Measurements from ENCODE around the gene CTIF.

The CTIF gene

DNA sequence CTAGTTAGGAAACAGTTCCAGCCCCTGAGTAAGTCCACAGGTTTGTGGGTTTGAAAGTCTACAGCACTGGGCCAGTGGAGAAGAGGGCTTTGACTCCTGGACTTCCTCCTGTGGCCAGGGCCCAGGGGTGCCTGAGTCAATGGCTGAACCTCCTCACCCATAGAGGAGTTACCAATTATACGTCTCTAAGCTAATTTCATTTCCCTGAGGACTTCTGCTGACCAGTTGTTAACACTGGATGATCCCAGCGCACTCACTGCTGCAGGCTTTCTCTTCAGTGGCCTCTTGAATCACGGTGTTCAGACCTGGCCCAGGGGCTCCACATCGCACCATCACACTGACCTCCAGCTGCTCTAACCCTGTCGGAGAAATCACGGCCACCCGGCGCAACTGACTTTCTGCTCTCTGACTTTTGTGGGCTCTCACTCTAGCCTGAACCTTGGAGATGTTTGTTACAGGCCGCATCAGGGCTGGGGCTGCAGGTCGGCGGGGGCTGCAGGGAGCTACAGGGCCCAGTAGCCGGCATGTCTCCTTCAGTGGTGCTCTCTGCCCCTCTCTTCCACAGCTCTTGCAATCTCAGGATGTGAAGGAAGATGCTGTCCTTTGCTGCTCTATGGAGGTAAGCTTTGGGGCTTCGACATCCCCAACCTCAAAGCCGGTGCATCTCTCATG, 318.3 kb downstream of the CTIF start:
- no peak overlapping the region for H3K4me3 ChIP-seq (ENCODE audit: insufficient read depth, low read depth, low read length, poor library complexity, severe bottlenecking)
- no peaks in the 10 kb centered on the region for H3K27me3 ChIP-seq (replicated peaks; ENCODE audit: control insufficient read depth, insufficient read depth, low read length, poor library complexity, severe bottlenecking)
- H3K4me1 ChIP-seq (ENCODE audit: control insufficient read depth, insufficient read depth, low read length, poor library complexity, severe bottlenecking), result no peaks in the 10 kb centered on the region
- no peaks in the 10 kb centered on the region for H3K9me3 ChIP-seq (ENCODE audit: control insufficient read depth, low read length)
- H3K27ac ChIP-seq (ENCODE audit: insufficient read depth, low read length, poor library complexity, severe bottlenecking), result no peak overlapping the region
- no peaks in the 10 kb centered on the region for H3K36me3 ChIP-seq (ENCODE audit: control insufficient read depth, insufficient read depth, low read length)
- no peak for DNase-seq

DNA sequence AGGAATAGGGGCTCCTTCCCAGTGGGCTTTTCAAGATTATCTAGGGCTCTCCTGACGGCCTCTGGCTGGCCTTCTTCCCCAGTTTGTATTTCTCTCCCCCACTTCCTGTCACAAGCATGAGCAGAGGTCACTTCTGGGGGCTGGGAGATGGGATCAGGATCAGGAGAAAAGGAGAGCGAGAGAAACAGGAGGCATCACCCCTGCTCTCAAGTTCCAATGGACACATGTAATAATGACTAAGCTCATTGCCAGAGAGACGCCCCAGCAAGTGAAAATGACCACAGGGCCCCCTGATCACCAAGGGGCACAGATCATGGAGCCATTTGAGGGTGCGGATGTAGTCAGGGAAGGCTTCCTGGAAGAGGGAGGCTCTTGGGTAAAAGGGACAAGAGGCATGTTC, 319.8 kb downstream of the CTIF start:
- Histone ChIP-seq H3K9me3 (ENCODE audit: control insufficient read depth, low read length) (no peaks in the 10 kb centered on the region), H3K27ac (ENCODE audit: insufficient read depth, low read length, poor library complexity, severe bottlenecking) (no peak overlapping the region), H3K27me3 (replicated peaks; ENCODE audit: control insufficient read depth, insufficient read depth, low read length, poor library complexity, severe bottlenecking) (no peaks in the 10 kb centered on the region), H3K4me1 (ENCODE audit: control insufficient read depth, insufficient read depth, low read length, poor library complexity, severe bottlenecking) (no peaks in the 10 kb centered on the region), H3K36me3 (ENCODE audit: control insufficient read depth, insufficient read depth, low read length) (no peaks in the 10 kb centered on the region), H3K4me3 (ENCODE audit: insufficient read depth, low read depth, low read length, poor library complexity, severe bottlenecking) (no peak overlapping the region)
- no peak for DNase-seq

DNA sequence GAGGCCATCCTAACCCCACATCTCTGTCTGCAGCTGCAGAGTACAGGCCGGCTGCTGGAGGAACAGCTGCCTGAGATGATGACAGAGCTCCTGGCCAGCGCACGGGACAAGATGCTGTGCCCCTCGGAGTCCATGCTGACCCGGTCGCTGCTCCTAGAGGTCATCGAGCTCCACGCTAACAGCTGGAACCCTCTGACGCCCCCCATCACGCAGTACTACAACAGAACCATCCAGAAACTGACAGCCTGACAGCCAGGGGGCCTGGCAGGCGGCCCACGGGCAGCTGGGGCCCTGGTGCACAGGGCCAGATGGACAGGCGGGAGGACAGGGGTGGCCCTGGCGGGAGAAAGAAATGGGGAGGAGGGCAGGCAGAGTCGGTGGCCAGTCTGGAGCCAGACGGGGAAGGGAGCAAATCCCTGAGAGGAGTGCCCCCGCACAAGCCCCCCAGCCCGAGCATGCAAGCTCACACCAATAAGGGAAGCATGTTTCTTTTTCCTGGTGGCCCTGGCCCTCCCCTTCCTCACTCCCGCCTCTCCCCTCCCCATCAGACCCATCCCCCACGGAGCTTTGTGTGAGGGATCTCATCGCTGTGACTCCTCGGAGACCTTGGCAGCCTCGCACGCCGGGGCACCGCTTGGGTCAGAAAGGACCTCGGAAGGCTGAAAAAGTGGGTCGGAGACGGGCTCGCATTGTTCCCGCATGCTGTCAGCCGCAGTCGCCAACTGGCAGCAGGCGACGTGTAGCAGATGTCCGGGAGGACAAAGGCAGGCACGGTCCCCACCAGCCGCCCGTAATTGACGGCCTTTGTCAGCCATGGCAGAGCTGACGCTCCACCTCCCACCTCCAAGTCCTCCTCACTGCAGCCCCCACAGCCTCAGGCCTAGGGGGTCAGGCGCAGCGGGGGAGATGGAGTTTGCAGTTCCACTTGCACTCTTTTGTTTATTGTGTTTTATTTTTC, 320.8 kb downstream of the CTIF start:
- H3K4me1 ChIP-seq (ENCODE audit: control insufficient read depth, insufficient read depth, low read length, poor library complexity, severe bottlenecking), result no peaks in the 10 kb centered on the region
- no peaks in the 10 kb centered on the region for H3K9me3 ChIP-seq (ENCODE audit: control insufficient read depth, low read length)
- no peaks in the 10 kb centered on the region for H3K36me3 ChIP-seq (ENCODE audit: control insufficient read depth, insufficient read depth, low read length)
- H3K4me3 ChIP-seq (ENCODE audit: insufficient read depth, low read depth, low read length, poor library complexity, severe bottlenecking), result no peak overlapping the region
- DNase-seq, result no peak
- H3K27ac ChIP-seq (ENCODE audit: insufficient read depth, low read length, poor library complexity, severe bottlenecking), result no peak overlapping the region
- no peaks in the 10 kb centered on the region for H3K27me3 ChIP-seq (replicated peaks; ENCODE audit: control insufficient read depth, insufficient read depth, low read length, poor library complexity, severe bottlenecking)

DNA sequence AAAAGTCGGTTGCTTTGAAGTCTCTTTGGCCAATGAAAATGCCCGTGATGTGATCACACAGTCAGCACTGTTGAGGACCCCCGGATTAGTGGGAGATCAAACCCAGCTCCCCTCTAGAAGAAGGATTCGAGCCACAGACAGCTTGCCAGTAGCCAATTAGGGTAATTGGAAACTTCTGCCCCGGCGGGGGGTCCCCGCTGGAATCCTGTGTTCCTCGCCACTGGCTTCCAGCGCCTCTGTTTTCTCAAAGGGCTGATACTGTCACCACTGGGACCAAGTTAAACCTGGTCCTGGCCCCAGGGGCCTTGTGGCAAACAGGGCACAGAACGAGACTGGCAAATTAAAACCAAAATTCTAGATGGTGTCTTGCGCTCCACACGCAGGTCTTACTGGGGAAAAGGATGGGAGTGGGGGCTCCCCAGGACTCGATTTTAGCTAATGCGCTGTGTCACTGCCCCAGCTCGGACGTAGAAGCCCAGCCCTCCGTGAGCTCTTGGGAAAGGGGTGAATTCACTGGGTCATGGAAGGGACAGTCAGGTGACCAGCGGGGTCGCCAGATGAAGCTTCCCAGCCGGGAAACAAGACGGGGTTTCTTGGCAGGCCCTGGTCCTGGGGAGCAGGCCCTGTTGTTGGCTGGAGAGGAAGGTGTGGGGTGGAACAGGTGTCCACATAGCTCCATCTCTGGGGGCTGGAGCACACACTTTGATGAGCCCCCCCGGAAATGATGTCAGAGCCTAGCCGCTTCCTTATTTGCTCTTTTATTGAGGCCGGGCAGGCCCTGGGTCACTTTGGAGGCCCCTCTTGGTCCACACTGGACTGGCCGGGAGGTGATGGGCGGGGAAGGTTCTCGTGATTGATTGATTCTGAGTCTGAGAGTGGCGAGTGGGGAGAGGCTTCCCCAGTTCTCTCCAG, 321.7 kb downstream of the CTIF start:
- Histone ChIP-seq H3K4me3 (ENCODE audit: insufficient read depth, low read depth, low read length, poor library complexity, severe bottlenecking) (no peak overlapping the region), H3K9me3 (ENCODE audit: control insufficient read depth, low read length) (no peaks in the 10 kb centered on the region), H3K36me3 (ENCODE audit: control insufficient read depth, insufficient read depth, low read length) (no peaks in the 10 kb centered on the region), H3K27ac (ENCODE audit: insufficient read depth, low read length, poor library complexity, severe bottlenecking) (no peak overlapping the region), H3K27me3 (replicated peaks; ENCODE audit: control insufficient read depth, insufficient read depth, low read length, poor library complexity, severe bottlenecking) (no peaks in the 10 kb centered on the region), H3K4me1 (ENCODE audit: control insufficient read depth, insufficient read depth, low read length, poor library complexity, severe bottlenecking) (no peaks in the 10 kb centered on the region)
- DNase-seq, result no peak

DNA sequence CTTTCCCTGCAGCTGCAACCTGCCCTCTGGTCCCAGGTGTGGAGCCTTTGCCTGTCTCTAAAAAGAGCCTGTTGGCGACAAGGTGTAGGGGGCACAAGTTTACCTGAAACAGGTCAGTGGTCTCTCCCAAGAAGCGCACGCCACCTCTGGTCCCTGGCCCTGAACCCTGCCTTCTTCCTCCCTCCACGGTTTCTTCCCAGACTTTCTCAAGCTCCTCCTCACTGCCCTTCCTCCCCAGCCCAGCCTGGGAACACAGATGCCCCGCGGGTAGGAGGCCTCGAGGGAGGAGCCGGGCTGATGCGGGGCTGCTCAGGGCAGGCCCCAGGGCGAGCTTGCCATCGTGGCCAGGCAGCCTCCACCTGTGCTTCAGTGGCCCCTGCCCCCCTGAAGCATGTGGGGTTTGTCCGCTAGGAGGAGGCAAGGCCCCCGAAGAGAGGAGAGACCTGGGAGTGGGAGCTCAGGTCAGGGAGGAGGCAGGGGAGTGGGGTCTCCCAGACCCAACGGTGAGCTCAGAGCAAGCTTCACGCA, 322.4 kb downstream of the CTIF start:
- no peaks in the 10 kb centered on the region for H3K4me1 ChIP-seq (ENCODE audit: control insufficient read depth, insufficient read depth, low read length, poor library complexity, severe bottlenecking)
- H3K9me3 ChIP-seq (ENCODE audit: control insufficient read depth, low read length), result no peaks in the 10 kb centered on the region
- H3K27ac ChIP-seq (ENCODE audit: insufficient read depth, low read length, poor library complexity, severe bottlenecking), result no peak overlapping the region
- DNase-seq, result no peak
- H3K4me3 ChIP-seq (ENCODE audit: insufficient read depth, low read depth, low read length, poor library complexity, severe bottlenecking), result no peak overlapping the region
- H3K36me3 ChIP-seq (ENCODE audit: control insufficient read depth, insufficient read depth, low read length), result no peaks in the 10 kb centered on the region
- H3K27me3 ChIP-seq (replicated peaks; ENCODE audit: control insufficient read depth, insufficient read depth, low read length, poor library complexity, severe bottlenecking), result no peaks in the 10 kb centered on the region

DNA sequence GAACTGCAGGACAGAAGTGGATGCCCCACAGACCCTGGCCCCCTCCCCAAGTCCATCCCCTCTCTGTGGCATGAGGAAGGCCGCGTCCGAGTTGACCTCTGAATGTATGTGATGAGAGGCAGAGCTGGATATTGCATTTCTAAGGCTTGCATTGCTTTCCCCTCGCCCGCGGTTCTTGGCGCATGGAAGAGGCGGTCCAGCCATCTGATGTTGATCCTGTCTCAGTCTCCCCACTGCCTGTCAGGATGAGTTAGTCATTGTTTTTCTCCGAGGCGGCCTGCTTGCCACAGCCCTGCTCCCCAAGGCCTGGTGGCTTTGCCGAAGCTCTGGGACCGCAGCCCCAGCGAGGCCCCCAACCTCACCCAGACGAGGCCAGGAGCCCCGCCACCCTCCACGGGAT, 323.3 kb downstream of the CTIF start:
- H3K36me3 ChIP-seq (ENCODE audit: control insufficient read depth, insufficient read depth, low read length), result no peaks in the 10 kb centered on the region
- no peak for DNase-seq
- no peaks in the 10 kb centered on the region for H3K4me1 ChIP-seq (ENCODE audit: control insufficient read depth, insufficient read depth, low read length, poor library complexity, severe bottlenecking)
- no peaks in the 10 kb centered on the region for H3K9me3 ChIP-seq (ENCODE audit: control insufficient read depth, low read length)
- H3K27ac ChIP-seq (ENCODE audit: insufficient read depth, low read length, poor library complexity, severe bottlenecking), result no peak overlapping the region
- H3K27me3 ChIP-seq (replicated peaks; ENCODE audit: control insufficient read depth, insufficient read depth, low read length, poor library complexity, severe bottlenecking), result no peaks in the 10 kb centered on the region
- H3K4me3 ChIP-seq (ENCODE audit: insufficient read depth, low read depth, low read length, poor library complexity, severe bottlenecking), result no peak overlapping the region

DNA sequence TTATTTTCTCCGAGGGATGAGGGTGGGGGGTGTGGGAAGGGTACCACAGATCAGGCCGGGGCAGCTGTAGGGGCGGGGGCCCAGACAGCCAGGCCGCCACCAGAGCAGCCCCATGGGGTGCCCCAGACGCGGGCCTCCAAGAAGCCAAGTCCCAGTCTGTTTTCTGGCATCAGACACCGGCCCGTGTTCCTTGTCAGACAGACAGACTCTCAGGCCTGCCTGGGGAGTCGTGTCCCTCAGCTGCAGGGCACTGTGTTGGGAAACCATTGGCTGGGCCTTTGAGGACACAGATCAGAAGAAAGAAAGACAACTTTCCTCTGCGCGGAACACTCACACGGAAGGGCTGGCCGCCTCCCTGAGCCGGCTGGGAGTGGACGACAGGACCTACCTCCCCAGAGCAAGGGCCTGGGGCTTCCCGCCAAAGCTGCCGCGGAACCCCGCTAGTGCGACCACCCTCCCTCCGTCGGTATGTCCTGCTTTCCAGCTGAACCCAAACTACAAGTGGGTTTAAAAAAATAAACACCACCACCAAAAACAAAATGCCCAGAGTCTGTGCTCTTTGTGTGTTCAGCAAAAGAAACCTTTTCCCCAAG, 323.9 kb downstream of the CTIF start:
- Histone ChIP-seq H3K4me1 (ENCODE audit: control insufficient read depth, insufficient read depth, low read length, poor library complexity, severe bottlenecking) (no peaks in the 10 kb centered on the region), H3K36me3 (ENCODE audit: control insufficient read depth, insufficient read depth, low read length) (no peaks in the 10 kb centered on the region), H3K27me3 (replicated peaks; ENCODE audit: control insufficient read depth, insufficient read depth, low read length, poor library complexity, severe bottlenecking) (no peaks in the 10 kb centered on the region), H3K9me3 (ENCODE audit: control insufficient read depth, low read length) (no peaks in the 10 kb centered on the region), H3K27ac (ENCODE audit: insufficient read depth, low read length, poor library complexity, severe bottlenecking) (no peak overlapping the region), H3K4me3 (ENCODE audit: insufficient read depth, low read depth, low read length, poor library complexity, severe bottlenecking) (no peak overlapping the region)
- DNase-seq, result no peak

DNA sequence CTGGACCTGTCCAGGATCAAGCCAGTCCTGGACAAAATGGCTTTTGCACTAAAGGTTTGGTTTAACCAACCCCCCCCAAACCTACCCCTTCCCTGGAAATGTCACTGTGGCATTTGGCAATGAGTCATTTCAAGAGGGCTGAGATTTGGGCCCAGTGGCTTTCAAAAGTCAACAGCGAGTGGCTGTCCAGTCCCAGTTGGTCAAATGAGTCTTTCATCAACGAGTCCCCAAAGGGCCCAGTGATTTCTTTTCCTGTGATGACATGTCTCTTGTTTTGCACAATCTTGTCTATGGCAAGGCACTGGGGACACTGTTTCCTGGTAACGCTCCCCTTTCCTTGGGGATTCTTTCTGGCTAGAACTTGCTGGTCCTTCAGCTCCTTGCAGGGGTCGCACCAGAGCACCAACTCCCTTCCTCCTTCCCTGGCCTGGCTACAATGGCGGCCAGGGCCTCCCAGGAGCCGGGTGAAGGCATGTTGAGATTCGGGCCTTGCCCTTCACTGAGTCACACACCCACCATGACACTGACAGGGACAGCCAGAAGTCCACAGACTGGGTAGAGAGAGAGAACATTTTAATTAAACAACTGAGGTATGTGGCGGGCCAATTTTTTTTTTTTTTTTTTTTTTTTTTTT, 324.7 kb downstream of the CTIF start:
- no peaks in the 10 kb centered on the region for H3K4me1 ChIP-seq (ENCODE audit: control insufficient read depth, insufficient read depth, low read length, poor library complexity, severe bottlenecking)
- H3K27me3 ChIP-seq (replicated peaks; ENCODE audit: control insufficient read depth, insufficient read depth, low read length, poor library complexity, severe bottlenecking), result no peaks in the 10 kb centered on the region
- no peak overlapping the region for H3K4me3 ChIP-seq (ENCODE audit: insufficient read depth, low read depth, low read length, poor library complexity, severe bottlenecking)
- no peaks in the 10 kb centered on the region for H3K9me3 ChIP-seq (ENCODE audit: control insufficient read depth, low read length)
- no peak for DNase-seq
- H3K36me3 ChIP-seq (ENCODE audit: control insufficient read depth, insufficient read depth, low read length), result no peaks in the 10 kb centered on the region
- H3K27ac ChIP-seq (ENCODE audit: insufficient read depth, low read length, poor library complexity, severe bottlenecking), result no peak overlapping the region

DNA sequence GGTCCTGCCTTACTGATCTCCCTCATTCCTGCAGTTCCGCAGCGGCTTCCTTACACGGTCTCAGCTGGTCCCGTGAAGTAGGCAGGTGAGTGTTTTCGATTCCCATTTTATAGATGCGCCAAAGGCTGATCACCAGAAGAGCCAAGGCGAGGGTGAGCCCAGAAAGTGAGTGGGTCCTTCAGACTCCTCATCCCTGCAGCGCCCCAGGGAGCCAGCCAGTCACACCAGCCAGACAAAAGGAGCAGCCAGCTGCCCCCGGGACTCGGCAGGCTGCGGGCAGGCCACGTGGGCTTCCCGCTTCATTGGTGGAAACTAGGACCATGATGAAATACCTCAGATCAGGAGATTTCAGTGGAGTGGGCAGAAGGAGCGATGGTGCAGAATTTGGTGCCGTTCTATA, 326.0 kb downstream of the CTIF start:
- no peaks in the 10 kb centered on the region for H3K4me1 ChIP-seq (ENCODE audit: control insufficient read depth, insufficient read depth, low read length, poor library complexity, severe bottlenecking)
- DNase-seq, result no peak
- H3K4me3 ChIP-seq (ENCODE audit: insufficient read depth, low read depth, low read length, poor library complexity, severe bottlenecking), result no peak overlapping the region
- H3K36me3 ChIP-seq (ENCODE audit: control insufficient read depth, insufficient read depth, low read length), result no peaks in the 10 kb centered on the region
- H3K9me3 ChIP-seq (ENCODE audit: control insufficient read depth, low read length), result no peaks in the 10 kb centered on the region
- no peak overlapping the region for H3K27ac ChIP-seq (ENCODE audit: insufficient read depth, low read length, poor library complexity, severe bottlenecking)
- H3K27me3 ChIP-seq (replicated peaks; ENCODE audit: control insufficient read depth, insufficient read depth, low read length, poor library complexity, severe bottlenecking), result no peaks in the 10 kb centered on the region

All from effector memory CD4-positive, alpha-beta T cell (primary cell).